Adrenal gland (tissue), 5 donors: ENCODE results near the gene CLIC6.

Experiments used
- CTCF ChIP-seq, 6 experiments: fragments of 450-650 bp in 4 of 6; fragments of 200-600 bp in 2 of 6; sonication (generic) in 1 of 6; IDR thresholded peaks; 1 replicate in 5 of 6; 2 replicates in 1 of 6; pipeline versions ENCODE4 v1.5.1 to v1.8.0; 2016 to 2021; ENCODE audit warnings: antibody characterized with exemption in 6 of 6, mild to moderate bottlenecking in 2 of 6, moderate library complexity in 1 of 6
- POLR2A ChIP-seq, 2 donors: fragments of 450-650 bp; IDR thresholded peaks; one replicate each; pipeline ENCODE4 v1.6.1; 2017; ENCODE audit warnings: antibody characterized with exemption in 2 of 2, mild to moderate bottlenecking in 2 of 2, moderate library complexity in 1 of 2
- donor health status: DM: no; HTN: no; CAD: no.

GRCh38 chr21:34713621-34714020, 44.8 kb downstream of the CLIC6 start:
- TF ChIP-seq CTCF (IDR thresholded peaks at IDR 0.05): no peak
- TF ChIP-seq POLR2A (IDR thresholded peaks at IDR 0.05): no peak
